Ishikawa (cell line): Measurements from ENCODE around the gene ETDB.
"Not testable (repeated sequence)": the region's sequence is repeated elsewhere in the genome, so short reads cannot be mapped to it uniquely, and the experiment has no call there.

Experiments used
- CEBPB ChIP-seq: IDR thresholded peaks from 2 replicates; pipeline ENCODE4 v1.6.1; 2012
- CREB1 ChIP-seq: IDR thresholded peaks from 2 replicates; pipeline ENCODE4 v1.6.1; 2012; ENCODE audit warnings: low read depth
- EGR1 ChIP-seq: IDR thresholded peaks from 2 replicates; pipeline ENCODE4 v1.6.1; 2012
- EP300 ChIP-seq: IDR thresholded peaks from 2 replicates; pipeline ENCODE4 v1.6.1; 2012; ENCODE audit warnings: borderline replicate concordance
- FOXM1 ChIP-seq: IDR thresholded peaks from 2 replicates; pipeline ENCODE4 v1.6.1; 2012; ENCODE audit warnings: low read depth, borderline replicate concordance
- NFIC ChIP-seq: IDR thresholded peaks from 2 replicates; pipeline ENCODE4 v1.6.1; 2012
- RAD21 ChIP-seq: IDR thresholded peaks from 2 replicates; pipeline ENCODE4 v1.6.1; 2012; ENCODE audit warnings: low read depth
- TAF1 ChIP-seq: IDR thresholded peaks from 2 replicates; pipeline ENCODE4 v1.6.1; 2012; ENCODE audit warnings: low read depth, mild to moderate bottlenecking
- TCF12 ChIP-seq: IDR thresholded peaks from 2 replicates; pipeline ENCODE4 v1.6.1; 2012; ENCODE audit warnings: low read depth
- TEAD4 ChIP-seq: IDR thresholded peaks from 2 replicates; pipeline ENCODE4 v1.6.1; 2012
- USF1 ChIP-seq: IDR thresholded peaks from 2 replicates; pipeline ENCODE4 v1.6.1; 2012
- YY1 ChIP-seq: IDR thresholded peaks from 2 replicates; pipeline ENCODE4 v1.6.1; 2012; ENCODE audit warnings: low read depth
- ZBTB7A ChIP-seq: IDR thresholded peaks from 2 replicates; pipeline ENCODE4 v1.6.1; 2012; ENCODE audit warnings: low read depth
- TF ChIP-seq, protein P1 (sequence below): IDR thresholded peaks from 2 replicates; pipeline ENCODE4 v1.6.1; 2012; ENCODE audit warnings: low read depth, mild to moderate bottlenecking
- TF ChIP-seq, protein P2 (sequence below): IDR thresholded peaks from 2 replicates; pipeline ENCODE4 v1.6.1; 2012

The ETDB gene

DNA sequence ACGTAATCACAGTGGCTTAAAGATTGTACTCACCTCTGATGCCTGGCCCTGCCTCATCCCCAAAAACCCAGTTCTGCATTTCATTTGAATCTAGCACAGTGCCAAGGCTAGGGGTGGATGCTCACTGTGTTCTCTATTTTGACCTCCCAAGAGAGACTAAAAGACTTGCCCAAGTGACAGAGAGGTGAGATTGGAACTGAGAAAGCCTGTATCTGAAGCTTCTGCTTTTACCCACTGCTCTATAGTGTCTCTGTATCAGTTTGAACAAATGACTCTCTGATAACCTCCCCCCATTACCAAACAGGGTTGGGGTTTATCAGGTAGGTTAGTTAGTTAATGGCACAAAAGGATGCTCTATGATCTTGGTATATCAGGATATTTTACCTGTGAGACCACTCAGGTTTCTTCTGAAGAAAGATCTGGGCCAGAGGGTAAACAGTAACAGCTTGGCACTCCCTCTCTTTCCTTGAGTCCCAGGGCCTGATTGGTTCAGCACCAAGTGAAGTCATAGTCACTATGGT is at the start of gene ETDB:
ETDB (minus strand) TSS at position 471 of the 521 bp plus-strand sequence. CDS start 1,265 bp downstream, outside the sequence.
- TF ChIP-seq ZBTB7A, USF1, RAD21: not testable (repeated sequence)

DNA sequence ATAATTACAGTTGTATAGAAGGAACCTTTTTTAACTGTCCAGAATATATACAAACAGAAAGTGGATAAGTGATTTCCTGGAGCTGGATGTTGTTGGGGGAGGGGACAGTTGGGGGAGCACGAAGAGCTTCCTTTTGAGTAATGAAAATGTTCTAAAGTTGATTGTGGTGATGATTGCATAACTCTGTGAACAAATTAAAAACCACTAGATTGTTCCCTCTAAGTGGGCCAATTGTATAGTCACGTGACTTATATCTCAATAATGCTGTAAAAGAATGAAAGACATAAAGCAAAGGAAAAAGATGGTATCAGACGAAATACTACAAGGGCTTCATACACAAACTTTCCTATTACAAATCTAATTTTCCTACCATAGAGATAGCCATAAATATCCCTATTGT is 48.2 kb upstream of the ETDB start:
- TF ChIP-seq YY1, result no peak
- no peak for TF ChIP-seq TCF12

DNA sequence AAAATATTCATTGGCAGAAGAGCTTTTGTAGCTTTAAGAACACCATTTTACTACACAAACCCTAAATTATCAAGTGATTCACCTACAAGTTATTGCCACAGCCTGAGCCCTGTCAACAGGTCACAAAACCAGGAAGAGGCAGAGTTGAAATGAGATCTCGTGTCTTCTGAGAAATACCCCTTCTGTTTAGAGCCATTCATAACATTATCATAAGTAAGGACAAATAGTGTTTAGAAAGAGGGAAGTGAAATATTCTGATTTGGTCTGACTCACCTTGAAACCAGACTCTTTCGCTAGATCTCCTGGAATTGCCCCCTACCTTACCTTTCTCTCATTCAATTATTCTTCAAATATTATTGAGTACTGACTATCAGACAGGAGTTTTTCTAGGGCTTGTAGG is 5.9 kb downstream of the ETDB start:
- no peak for TF ChIP-seq FOXM1
- no peak for TF ChIP-seq ZBTB7A
- TF ChIP-seq EGR1, result no peak
- TF ChIP-seq YY1, result no peak
- TF ChIP-seq, protein P1, sequence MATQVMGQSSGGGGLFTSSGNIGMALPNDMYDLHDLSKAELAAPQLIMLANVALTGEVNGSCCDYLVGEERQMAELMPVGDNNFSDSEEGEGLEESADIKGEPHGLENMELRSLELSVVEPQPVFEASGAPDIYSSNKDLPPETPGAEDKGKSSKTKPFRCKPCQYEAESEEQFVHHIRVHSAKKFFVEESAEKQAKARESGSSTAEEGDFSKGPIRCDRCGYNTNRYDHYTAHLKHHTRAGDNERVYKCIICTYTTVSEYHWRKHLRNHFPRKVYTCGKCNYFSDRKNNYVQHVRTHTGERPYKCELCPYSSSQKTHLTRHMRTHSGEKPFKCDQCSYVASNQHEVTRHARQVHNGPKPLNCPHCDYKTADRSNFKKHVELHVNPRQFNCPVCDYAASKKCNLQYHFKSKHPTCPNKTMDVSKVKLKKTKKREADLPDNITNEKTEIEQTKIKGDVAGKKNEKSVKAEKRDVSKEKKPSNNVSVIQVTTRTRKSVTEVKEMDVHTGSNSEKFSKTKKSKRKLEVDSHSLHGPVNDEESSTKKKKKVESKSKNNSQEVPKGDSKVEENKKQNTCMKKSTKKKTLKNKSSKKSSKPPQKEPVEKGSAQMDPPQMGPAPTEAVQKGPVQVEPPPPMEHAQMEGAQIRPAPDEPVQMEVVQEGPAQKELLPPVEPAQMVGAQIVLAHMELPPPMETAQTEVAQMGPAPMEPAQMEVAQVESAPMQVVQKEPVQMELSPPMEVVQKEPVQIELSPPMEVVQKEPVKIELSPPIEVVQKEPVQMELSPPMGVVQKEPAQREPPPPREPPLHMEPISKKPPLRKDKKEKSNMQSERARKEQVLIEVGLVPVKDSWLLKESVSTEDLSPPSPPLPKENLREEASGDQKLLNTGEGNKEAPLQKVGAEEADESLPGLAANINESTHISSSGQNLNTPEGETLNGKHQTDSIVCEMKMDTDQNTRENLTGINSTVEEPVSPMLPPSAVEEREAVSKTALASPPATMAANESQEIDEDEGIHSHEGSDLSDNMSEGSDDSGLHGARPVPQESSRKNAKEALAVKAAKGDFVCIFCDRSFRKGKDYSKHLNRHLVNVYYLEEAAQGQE, result no peak
- TF ChIP-seq TCF12, result no peak
- no peak for TF ChIP-seq CREB1
- TF ChIP-seq, protein P2, sequence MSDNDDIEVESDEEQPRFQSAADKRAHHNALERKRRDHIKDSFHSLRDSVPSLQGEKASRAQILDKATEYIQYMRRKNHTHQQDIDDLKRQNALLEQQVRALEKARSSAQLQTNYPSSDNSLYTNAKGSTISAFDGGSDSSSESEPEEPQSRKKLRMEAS, result no peak
- no peak for TF ChIP-seq TEAD4
- TF ChIP-seq EP300, result no peak
- TF ChIP-seq CEBPB, result no peak
- TF ChIP-seq USF1, result no peak
- no peak for TF ChIP-seq NFIC
- TF ChIP-seq TAF1, result no peak
- TF ChIP-seq RAD21, result no peak

DNA sequence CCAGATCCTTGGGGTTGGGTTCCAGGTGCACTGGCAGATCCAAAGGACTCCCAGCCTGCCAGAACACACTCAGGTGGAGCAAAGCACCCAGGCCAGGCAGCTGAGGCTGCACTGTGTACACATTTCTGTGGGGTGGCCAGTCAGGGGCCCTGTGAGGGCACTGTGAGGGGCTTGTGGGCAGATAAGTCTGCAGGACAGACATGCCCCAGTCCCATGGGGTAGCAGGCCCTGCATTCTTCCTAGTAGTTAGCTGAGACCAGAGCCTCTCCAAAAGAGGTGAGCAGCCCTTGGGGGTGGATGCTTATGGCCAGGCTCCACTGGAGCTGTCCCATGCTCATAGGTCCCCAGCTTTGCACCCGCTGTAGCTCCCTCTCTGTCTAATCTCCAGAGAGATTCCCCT is 7.6 kb downstream of the ETDB start:
- TF ChIP-seq CEBPB (no peak), NFIC (no peak)

DNA sequence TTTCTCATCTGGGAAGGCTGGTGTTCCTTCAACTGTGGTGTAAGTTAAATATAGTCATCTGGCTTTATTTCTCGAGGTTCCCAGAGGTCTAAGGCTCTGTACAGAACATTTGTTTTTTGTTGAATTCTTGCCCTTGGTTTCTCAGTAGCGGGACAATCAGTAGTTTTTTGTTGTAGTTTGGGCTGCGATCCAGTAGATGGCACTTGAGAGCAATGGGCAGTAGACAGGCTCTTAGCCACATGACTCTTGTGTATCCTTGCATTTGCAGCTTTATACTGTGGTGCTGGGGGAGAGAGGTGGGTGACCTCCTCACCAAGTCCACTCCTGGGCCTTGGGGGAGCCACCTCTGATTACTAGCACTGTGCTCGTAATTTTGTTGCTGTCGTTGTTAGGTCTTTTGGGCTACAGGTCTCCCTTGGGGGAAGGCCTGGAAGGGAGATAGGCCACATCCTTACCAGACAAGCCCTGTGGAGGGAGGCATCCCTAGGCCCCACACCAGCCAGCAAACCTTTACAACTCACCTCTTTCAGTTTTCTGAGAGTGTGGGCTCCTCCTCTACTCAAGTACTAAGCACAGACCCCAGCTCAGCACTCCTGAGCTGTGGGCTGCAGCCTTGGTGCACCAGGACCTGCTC is 8.1 kb downstream of the ETDB start:
- no peak for TF ChIP-seq YY1
- peak; percentile 57 for TF ChIP-seq RAD21

DNA sequence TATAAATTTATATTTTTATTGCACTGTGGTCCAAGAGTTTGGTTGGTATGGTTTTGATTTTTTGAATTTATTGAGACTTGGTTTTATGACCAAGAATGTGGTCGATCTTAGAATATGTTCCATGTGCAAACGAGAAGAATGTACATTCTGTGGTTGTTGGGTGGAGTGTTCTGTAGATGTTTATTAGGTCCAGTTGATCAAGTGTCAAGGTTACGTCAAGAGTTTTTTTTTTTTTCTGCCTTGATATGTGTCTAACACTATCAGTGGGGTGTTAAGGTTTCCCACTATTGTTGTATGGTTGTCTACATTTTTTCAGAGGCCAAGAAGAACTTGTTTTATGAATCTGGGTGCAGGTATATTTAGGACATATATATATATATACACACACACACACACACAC is 10.8 kb downstream of the ETDB start:
- TF ChIP-seq ZBTB7A, result no peak
- TF ChIP-seq, protein P2, result no peak
- TF ChIP-seq EGR1, result no peak
- no peak for TF ChIP-seq YY1
- TF ChIP-seq TAF1, result no peak
- TF ChIP-seq, protein P1, result no peak
- no peak for TF ChIP-seq RAD21
- TF ChIP-seq EP300, result no peak
- TF ChIP-seq TEAD4, result no peak
- TF ChIP-seq TCF12, result no peak
- no peak for TF ChIP-seq USF1
- no peak for TF ChIP-seq CREB1
- TF ChIP-seq NFIC, result no peak
- no peak for TF ChIP-seq FOXM1

DNA sequence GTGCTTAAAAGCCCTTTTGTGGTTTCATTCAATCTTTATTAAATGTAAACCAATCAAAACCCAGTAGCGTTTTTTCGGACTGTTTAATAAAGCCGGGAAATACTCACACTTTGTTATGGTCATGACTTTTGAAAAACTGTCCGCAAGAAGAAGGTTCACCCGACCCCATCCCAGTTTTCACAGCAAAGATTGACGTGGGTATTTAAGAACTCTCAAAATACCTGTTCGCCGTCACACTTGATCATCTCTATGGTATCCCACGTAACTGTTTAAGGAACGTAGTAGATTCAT is 20.9 kb downstream of the ETDB start:
- TF ChIP-seq, protein P1, result no peak
- TF ChIP-seq ZBTB7A (no peak), CREB1 (no peak), USF1 (no peak), EGR1 (no peak), RAD21 (no peak), TCF12 (no peak), TAF1 (no peak)
- TF ChIP-seq, protein P2, result no peak
